ENCODE measurements around the gene CACNG8.
"Not testable (repeated sequence)": the region's sequence is repeated elsewhere in the genome, so short reads cannot be mapped to it uniquely, and the experiment has no call there.

CACNG8 gene

DNA sequence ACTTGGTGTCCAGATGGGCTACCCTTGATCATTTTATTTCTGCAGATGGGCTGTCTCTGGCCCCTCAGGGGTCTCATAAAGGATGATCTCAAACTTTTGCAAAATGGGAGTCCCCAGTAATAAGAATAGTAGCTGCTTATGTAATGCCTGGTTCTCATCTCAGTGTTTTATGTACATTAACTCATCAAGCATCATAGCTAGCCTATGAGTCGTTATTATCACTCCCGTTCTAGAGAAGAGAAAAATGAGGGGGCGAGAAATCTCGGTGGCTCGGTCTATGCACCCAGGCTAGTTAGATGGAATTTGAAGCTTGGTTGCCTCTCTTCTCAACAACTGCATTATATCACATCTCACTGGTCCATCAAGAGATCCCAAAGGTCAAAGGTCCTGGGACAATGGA lies 32.1 kb downstream of the CACNG8 start:
- DNase-seq, result no peak

DNA sequence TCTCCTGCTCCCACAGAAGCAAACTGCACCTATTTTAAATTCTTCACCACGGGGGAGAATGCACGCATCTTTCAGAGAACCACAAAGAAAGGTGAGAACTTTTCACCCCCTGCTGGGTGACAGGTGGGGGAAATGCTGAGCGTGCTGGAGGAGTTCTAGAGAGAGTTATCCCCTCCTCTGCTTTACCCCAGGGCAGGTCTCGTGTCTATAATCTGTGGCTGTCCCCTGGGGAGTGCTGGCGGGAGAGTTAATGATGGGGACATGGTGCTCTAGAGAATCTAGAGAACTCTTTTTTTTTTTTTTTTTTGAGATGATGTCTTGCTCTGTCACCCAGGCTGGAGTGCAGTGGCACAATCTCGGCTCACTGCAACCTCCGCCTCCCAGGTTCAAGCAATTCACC lies 35.5 kb downstream of the CACNG8 start:
- DNase-seq, result no peak

DNA sequence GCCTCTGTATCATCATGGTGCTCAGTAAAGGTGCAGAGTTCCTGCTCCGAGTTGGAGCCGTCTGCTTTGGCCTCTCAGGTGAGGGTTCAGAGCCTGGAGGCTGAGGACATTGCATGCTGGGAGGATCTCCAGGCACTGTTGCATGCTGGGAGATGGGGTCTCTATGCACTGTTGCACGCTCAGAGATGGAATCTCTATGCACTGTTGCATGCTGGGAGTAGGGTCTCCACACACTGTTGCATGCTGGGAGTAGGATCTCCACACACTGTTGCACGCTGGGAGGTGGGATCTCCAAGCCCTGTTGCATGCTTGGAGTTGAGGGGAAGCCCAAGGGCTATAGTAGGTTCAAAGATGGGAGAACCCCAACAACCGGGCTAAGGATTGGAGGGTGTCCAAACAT lies 37.0 kb downstream of the CACNG8 start:
- DNase-seq, result no peak

DNA sequence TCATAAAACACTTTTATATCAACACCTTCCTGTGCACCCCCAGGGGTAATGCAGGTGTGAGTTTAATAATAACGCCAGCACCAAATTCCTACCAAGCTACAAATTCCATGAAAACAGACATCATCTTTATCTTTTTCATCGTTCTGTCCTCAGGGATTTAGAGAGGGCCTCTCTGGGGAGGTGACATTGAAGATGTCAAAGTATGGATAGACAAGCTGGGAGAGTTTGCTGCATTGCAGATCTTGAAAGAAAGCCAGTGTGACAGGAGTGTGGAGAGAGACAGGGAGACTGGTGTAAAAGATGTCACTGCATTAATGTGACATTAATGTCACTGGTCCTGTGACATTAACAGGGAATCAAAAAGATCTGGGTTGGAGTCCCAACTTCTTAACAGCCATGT lies 38.8 kb downstream of the CACNG8 start:
- no peak for DNase-seq

DNA sequence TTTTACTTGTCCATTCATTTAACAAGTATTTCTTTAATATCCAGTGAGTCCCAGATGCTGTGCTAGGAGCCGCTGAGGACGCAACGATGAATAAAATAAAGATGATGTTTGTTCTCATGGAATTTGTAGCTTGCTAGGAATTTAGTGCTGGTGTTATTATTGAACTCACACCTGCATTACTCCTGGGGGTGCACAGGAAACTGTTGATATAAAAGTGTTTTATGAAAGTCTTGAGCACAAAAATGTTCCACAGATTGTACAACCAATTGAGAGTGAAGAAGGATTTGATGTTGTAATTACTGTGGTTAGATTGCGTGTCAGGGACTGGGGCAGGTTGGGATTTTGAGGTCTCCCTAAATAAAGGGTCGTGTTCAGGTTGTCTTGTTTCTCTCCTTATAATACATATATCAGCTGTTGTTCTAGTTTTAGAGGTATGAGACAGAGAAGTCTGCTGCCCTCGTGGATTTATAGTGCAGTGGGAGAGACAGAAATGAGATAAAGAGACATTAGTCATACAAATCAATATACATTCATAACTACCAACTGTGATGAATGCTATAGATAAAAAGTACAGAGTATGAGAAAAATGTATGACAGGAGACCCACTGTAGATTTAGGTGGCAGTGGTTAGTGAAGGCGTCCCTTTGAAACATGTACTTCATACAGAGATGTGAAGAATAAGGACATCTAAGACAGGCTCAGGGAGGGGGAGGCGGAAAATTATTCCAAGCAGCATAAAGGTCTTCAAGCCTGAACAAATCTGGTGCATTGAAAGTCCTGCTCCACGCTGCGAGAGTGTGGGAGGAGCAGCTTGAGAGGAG lies 40.0 kb downstream of the CACNG8 start:
- DNase-seq, result no peak

DNA sequence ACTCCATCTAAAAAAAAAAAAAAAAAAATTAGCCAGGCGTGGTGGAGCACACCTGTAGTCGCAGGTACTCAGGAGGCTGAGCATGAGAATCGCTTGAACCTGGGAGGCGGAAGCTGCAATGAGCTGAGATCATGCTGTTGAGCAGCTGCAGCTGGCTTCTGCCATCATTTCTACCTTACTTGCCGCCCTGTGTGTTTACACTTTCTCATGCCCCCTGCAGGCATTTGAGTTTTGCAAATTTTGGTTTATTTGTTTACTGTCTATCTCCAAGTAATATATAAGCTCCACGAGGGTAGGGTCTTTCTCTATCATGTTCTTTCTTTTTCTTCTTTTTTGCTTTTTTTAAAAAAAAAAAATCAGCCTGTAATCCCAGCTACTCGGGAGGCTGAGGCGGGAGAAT lies 46.7 kb downstream of the CACNG8 start:
- DNase-seq, result no peak

DNA sequence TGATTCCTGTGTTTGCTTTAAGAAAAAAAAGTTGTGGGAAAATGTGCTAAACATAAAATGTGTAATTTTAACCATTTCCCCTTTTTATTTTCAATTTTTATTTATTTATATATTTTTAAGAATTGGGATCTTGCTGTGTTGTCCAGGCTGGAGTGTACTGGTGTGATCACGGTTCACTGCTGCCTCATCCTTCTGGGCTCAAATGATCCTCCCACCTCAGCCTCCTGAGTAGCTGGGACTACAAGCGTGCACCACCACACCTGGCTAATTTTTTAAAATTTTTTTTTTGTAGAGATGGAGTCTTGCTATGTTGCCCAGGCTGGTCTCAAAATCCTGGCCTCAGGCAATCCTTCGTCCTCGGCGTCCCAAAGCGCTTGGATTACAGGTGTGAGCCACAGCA lies 47.7 kb downstream of the CACNG8 start:
- no peak for DNase-seq

DNA sequence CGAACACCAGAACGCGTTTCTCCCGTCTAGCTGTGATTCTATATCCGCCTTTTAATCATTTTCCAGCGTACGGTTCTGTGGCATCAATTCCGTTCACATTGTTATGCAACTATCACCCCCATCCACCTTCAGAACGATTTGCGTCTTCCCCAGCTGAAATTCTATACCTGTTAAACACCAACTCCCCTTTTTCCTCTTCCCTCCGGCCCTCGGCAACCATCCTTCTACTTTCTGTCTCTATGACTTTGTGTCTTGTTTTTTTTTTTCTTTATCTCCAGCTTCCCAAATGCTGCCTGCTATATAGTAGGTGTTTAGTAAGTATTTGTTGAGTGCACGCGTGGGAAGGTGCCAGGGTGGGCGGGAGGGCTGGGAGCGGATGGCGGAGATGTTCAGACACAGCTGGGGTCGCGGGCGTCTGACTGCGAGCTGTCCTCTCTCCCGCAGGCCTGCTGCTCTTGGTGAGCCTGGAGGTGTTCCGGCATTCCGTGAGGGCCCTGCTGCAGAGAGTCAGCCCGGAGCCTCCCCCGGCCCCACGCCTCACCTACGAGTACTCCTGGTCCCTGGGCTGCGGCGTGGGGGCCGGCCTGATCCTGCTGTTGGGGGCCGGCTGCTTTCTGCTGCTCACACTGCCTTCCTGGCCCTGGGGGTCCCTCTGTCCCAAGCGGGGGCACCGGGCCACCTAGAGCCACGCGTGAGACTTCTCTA lies 48.9 kb downstream of the CACNG8 start:
- no peak for DNase-seq

DNA sequence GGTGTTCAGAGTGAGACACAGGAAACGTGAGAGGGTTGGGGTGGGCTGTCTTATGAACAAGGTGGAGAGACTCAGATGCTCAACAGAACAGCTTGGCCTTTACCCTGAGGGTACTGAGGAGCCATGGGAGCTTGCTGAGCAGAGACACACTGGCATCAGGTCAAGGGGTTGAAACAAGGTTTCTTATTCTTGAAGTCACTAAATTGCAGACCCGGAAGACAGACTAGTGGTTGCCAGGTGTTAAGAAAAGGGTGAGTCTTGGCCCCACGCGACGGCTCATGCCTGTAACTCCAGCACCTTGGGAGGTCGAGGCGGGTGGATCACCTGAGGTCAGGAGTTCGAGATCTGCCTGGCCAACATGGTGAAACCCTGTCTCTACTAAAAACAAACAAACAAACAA lies 51.1 kb downstream of the CACNG8 start:
- no peak for DNase-seq

DNA sequence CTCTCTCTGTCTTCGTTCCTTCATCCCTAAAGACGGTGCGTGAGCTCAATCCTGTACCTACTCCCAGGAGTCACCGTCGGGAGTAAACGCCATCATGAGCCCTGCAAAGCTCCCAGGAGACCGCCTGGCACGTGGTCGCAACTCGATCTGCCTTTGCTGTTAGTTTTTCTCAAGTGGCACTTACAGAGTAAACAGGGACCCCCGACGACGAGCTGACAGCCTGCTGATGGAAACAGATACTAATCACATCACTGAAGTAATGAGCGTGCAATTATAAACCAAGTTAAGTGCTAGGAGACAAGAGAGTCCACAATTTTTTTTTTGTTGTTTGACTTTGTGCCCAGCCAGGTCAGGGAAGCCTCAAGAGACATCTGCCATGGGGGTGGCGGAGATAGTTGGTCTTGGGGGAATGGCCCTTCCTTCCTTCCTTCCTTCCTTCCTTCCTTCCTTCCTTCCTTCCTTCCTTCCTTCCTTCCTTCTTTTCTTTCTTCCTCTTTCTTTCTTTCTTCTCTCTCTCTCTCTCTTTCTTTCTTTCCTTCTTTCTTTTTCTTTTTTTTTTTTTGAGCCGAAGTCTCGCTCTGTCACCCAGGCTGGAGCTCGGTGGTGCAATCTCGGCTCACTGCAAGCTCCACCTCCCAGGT lies 52.3 kb downstream of the CACNG8 start:
- DNase-seq, result no peak

DNA sequence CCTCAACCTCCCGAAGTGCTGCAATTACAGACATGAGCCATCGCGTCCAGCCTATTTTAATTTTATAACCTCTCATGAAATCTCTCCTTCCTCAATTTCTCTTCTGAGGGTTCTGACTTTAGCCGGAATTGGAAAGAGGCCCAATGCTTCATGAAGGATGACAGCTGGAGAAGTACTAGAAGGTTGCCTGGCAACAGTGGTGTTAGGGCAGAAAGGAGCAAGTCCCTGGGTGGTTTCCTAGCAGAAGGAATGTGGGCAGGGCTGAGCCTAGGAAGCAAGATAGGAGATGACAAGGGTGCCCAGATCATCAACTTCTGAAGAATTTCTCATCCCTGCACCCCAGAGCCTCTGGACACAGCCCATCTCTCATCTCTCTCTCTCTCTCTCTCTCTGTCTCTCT lies 54.5 kb downstream of the CACNG8 start:
- DNase-seq, result no peak

DNA sequence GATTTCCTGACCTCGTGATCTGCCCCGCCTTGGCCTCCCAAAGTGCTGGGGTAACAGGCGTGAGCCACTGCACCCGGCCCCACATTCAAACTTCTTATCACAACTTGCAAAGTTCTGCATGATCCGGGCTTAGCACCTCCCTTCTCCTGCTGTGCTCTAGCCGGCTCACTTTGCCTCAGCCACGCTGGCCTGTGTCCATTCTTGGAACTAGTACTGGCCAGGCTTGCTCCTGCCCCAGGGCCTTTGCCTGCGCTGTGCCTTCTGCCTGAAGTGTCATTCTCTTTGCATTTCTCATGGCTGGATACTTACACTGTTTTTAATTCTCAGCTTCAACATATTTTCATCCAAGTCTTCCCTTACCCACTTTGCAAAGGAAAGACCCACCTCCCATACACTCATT lies 58.6 kb downstream of the CACNG8 start:
- DNase-seq, result no peak

DNA sequence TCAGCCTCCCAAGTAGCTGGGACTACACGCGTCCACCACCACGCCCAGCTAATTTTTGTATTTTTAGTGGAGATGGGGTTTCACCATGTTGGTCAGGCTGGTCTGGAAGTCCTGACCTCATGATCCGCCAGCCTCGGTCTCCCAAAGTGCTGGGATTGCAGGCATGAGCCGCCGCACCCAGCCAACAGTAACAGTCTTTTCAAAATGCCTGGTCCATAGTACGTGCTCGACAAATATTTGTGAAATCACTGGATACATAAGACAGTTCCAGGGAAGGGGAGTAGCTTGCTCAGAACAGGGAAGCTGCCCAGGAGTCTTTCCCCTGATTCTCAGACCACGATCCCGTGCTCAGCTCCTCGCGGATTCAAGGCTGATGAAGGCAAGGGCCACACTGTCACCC lies 59.2 kb downstream of the CACNG8 start:
- no peak for DNase-seq

DNA sequence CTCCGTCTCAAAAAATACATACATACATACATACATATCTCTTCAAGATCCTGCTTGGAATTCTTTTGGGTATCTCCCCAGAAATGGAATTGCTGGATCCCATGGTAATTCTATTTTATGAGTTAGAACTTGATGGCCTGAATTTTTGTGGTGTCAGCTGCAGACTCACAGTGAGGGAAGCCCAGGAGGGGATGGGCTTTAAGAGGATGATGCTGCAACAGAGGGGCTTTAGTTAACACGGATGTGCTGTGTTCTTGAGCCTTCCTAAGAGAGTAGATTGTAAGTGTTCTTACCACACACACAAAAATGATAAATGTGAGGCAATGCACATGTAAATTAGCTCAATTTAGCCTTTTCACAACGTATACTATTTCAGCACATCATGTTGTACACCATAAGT lies 60.5 kb downstream of the CACNG8 start:
- no peak for DNase-seq

DNA sequence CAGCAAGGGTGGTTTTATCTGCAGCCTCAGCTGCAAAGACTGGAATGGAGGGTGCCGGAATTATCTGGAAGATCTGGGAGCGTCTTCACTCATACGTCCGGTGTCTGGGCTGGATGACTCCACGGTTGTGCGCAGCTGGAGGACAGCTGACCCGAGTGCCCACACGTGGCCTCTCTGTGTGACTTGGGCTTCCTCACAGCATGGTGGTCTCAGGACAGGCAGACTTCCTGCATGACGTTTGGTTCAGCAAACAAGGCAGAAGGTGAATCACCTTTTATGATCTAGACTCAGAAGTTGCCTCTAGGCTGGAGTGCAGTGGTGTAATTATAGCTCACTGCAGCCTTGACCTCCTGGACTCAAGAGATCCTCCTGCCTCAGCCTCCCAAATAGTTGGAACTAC lies 61.9 kb downstream of the CACNG8 start:
- no peak for DNase-seq

DNA sequence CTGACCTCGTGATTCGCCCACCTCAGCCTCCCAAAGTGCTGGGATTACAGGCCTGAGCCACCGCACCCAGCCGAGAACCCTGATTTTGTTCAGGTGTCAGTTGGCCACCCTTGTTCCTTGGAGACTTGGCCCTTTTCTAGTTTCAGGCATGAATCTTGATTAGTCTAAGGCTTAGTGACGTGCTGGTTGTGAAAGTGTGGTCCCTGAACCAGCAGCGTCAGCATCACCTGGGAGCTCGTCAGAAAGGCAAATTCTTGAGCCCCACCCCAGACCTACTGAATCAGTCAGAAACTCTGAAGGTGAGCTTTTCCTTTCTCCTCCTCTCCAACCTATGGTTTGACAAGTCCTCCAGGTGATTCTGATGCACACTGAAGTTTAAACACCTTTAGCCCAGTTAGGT lies 63.9 kb downstream of the CACNG8 start:
- no peak for DNase-seq

DNA sequence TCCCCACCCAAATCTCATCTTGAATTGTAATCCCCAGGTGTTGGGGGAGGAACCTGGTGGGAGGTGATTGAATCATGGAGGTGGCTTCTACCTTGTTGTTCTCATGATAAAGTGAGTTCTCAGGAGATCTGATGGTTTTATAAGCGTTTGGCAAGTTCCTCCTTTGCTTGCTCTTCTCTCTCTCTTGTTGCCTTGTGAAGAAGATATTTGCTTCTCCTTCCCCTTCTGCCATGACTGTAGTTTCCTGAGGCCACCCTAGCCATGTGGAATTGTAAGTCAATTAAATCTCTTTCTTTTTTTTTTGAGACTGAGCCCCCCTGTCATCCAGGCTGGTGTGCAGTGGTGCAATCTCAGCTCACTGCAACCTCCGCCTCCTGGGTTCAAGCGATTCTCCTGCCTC lies 66.6 kb downstream of the CACNG8 start:
- DNase-seq, result no peak

DNA sequence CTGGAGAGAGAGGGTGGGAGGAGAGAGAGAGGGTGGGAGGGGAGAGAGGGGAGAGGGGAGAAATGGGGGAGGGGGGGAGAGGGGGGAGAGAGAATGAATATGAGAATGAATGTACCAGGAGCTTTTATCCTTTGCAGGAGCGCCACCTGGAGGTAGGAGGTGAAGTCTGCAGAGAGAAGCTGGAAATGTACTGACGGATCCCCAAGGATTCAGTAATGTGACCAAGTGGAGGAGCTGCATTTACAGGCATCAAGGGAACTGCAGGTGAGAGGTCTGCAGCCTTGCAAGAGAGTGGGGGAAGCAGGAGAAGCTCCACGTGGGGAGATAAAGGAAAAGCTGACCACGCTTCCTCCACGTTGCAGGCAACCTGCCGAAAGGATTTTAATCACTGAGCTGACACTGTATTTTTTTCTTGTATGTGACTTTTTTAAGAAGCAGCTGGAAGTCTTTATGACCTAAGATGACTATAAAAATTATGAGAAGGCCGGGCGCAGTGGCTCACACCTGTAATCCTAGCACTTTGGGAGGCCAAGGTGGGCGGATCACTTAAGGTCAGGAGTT lies 67.3 kb downstream of the CACNG8 start:
- DNase-seq, result peak; percentile 48

DNA sequence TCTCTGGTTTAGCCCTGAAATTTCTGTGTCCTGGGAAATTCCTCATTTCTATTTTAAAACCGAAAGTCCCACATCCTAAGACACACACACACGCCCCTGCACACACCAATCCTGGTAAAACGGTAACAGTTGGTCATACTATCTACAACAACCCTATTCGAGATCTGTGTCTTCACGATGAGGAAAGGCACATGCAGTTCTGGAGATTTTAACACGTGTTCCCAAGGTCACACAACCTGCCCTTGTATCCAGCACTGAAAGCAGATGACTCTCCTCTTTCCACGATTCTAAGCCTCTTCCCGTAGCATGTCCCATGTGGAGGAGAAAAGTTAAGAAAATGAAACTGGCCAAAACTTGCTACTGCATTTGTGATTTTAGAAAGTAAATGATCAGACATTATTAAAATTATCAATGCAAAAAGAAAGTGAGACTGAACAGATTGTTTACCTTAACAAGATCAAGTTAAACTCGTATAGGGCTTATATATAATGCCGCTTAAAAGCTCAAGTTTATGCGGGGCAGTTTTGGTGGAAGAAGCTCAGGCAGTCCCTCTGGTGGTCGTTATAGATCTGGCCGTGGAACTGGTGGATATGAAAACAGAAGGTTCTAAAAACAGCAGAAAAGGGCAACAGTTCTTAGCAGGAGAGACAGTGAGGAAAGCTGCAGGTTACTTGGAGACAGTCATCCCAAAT lies 68.3 kb downstream of the CACNG8 start:
- DNase-seq, result no peak

DNA sequence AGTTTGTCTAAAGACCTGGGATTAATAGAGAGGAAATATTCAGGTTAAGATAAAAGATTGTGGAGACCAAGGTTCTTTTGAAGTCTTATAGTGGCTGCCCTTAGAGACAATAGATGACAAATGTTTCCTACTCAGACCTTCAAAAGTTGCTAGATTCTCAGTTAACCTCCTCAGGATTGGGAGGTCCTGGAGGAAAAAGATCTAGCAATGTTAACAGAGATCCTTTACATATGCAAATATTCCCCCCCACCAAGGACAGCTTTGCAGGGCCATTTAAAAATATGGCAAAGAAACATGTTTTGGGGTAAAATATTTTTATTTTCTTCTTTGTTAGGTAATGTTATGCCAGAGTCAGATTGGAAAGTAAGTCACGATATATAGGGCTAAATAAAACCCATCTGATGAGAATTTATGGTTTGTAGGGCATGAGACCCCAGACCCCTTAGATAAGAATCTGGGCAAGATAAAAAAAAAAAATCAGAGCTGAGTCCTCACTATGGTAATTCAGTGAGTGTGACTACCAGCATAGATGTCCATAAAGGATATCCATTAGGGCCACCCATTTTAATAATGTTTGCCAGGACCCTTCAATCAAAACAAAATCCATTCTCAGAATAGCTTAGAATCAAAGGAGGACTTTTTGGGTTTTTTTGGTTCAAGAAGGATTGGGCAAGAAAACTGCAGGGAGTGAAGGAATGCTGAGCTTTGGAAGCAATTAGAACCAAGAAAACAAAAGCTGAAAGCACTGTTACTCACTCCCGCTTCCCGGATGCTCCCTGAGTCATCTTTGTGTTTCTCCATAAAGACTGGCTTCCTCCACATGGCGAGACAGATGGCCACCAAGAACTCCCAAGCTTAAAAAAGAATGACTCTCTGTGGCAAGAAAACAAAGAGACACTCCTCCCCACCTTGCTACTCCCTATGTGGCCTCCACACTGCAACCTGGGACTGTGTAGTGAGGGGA lies 72.8 kb downstream of the CACNG8 start:
- no peak for DNase-seq

DNA sequence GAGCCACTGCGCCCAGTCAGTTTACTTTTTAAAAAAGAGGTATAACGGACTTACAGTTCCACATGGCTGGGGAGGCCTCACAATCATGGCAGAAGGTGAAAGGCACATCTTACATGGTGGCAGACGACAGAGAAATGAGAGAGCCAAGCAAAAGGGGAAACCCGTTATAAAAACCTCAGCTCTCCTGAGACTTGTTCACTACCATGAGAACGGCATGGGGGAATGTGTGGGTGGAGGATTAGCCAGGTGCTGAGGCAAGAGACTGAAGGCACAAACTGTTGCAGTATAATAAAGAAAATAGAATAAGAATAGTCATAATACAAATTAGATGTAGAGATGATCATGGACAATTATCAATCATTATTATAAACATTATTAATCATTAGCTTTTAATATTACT lies 73.8 kb downstream of the CACNG8 start:
- not testable (repeated sequence) for DNase-seq

Measured in CD4-positive, alpha-beta T cell treated with Interleukin-4 for 4 hours (primary cell).